NCI-H2196 treated with DMSO at 0.1 percent for 48 hours (cell line): ENCODE measurements around the gene SCRT2.
"Not testable (repeated sequence)": the region's sequence is repeated elsewhere in the genome, so short reads cannot be mapped to it uniquely, and the experiment has no call there.

ENCODE experiments used
- DNase-seq: peaks from one replicate; lab custom pipeline; 2025; ENCODE audit not compliant: unreplicated experiment; lab: John Stamatoyannopoulos, UW

The SCRT2 gene

GRCh38 chr20:701401-702129 lies 26.0 kb upstream of the SCRT2 start:
- no peak for DNase-seq

GRCh38 chr20:699811-700338 lies 24.3 kb upstream of the SCRT2 start:
- DNase-seq = no peak

GRCh38 chr20:699342-699741 lies 23.7 kb upstream of the SCRT2 start:
- DNase-seq = no peak

GRCh38 chr20:698276-698675 lies 22.7 kb upstream of the SCRT2 start:
- DNase-seq = no peak

GRCh38 chr20:697826-698225 lies 22.2 kb upstream of the SCRT2 start:
- DNase-seq = no peak

GRCh38 chr20:695165-695866 lies 19.7 kb upstream of the SCRT2 start:
- DNase-seq = no peak

GRCh38 chr20:694496-694895 lies 18.9 kb upstream of the SCRT2 start:
- DNase-seq = no peak

- not testable (repeated sequence) for DNase-seq
Measured at GRCh38 chr20:693786-694185, 18.2 kb upstream of the SCRT2 start.

- no peak for DNase-seq
Measured at GRCh38 chr20:692044-692443, 16.4 kb upstream of the SCRT2 start.

GRCh38 chr20:689947-690346 lies 14.3 kb upstream of the SCRT2 start:
- no peak for DNase-seq

- DNase-seq = no peak
Measured at GRCh38 chr20:689348-689747, 13.7 kb upstream of the SCRT2 start.

- no peak for DNase-seq
Measured at GRCh38 chr20:688809-689212, 13.2 kb upstream of the SCRT2 start.

GRCh38 chr20:687468-688203 lies 12.0 kb upstream of the SCRT2 start:
- DNase-seq = no peak

- DNase-seq = no peak
Measured at GRCh38 chr20:684676-685319, 9.2 kb upstream of the SCRT2 start.

- no peak for DNase-seq
Measured at GRCh38 chr20:682123-682522, 6.5 kb upstream of the SCRT2 start.

GRCh38 chr20:680638-681187 lies 5.1 kb upstream of the SCRT2 start:
- no peak for DNase-seq

- DNase-seq = no peak
Measured at GRCh38 chr20:677957-678356, 2.4 kb upstream of the SCRT2 start.

- no peak for DNase-seq
Measured at GRCh38 chr20:676967-677366, 1.4 kb upstream of the SCRT2 start.

GRCh38 chr20:676315-676937 lies 824 bp upstream of the SCRT2 start:
- no peak for DNase-seq

- no peak for DNase-seq
Measured at GRCh38 chr20:675033-675452, 559 bp downstream of the SCRT2 start.

GRCh38 chr20:673603-674001 lies 2.0 kb downstream of the SCRT2 start:
- no peak for DNase-seq
